H1 (cell line): ENCODE results near the gene CHST11. TPM values are rescaled to one million over a fixed set of nuclear protein-coding genes. Genes with fewer than 3 reads are reported as not detected.

ENCODE experiments used
- CTCF ChIA-PET: fragments of 300-600 bp; sonication (Branson Sonifier 250); formaldehyde crosslinking; loops from one replicate; lab custom pipeline; 2021; ENCODE audit not compliant: partially characterized antibody; lab: Charles Lee
- POLR2A ChIA-PET: fragments of 300-600 bp; sonication (Branson Sonifier 250); formaldehyde crosslinking; loops from one replicate; lab custom pipeline; 2021; ENCODE audit warnings: inconsistent platforms; ENCODE audit not compliant: partially characterized antibody; lab: Charles Lee
- DNase-seq, 2 experiments: peaks; one replicate each; pipeline versions ENCODE4 v3.0.0 to v3.0.0-alpha.2; 2010 to 2022; ENCODE audit warnings: low spot score in 2 of 2, low read depth in 1 of 2, mixed read lengths in 1 of 2
- FAIRE-seq: peaks from 2 replicates; lab custom pipeline; 2011; peaks lifted over from hg19 to GRCh38; lab: Jason Lieb, UNC
- H2AFZ ChIP-seq: 2 replicates; pipeline ENCODE4 v1.8.1; 2012; ENCODE audit warnings: low read length, inconsistent platforms
- H2AK5ac ChIP-seq: 2 replicates; pipeline ENCODE4 v1.6.1; 2013; ENCODE audit warnings: low read depth, low read length
- H2BK120ac ChIP-seq: replicated peaks from 2 replicates; pipeline ENCODE3; 2013; ENCODE audit warnings: low read depth, low read length, inconsistent platforms
- H2BK12ac ChIP-seq: 2 replicates; pipeline ENCODE4 v1.6.1; 2013; ENCODE audit warnings: low read depth, low read length
- H2BK15ac ChIP-seq: 2 replicates; pipeline ENCODE4 v1.6.1; 2013; ENCODE audit warnings: low read length
- H2BK20ac ChIP-seq: 2 replicates; pipeline ENCODE4 v1.6.1; 2013; ENCODE audit warnings: low read length
- H2BK5ac ChIP-seq: 2 replicates; pipeline ENCODE4 v1.6.1; 2013; ENCODE audit warnings: low read depth, low read length
- H3K14ac ChIP-seq: 2 replicates; pipeline ENCODE4 v1.6.1; 2013; ENCODE audit warnings: inconsistent platforms; ENCODE audit not compliant: insufficient read length
- H3K18ac ChIP-seq: 2 replicates; pipeline ENCODE4 v1.6.1; 2013; ENCODE audit warnings: low read length; ENCODE audit errors: extremely low read depth
- H3K23ac ChIP-seq: 2 replicates; pipeline ENCODE4 v1.6.1; 2013; ENCODE audit warnings: inconsistent platforms; ENCODE audit not compliant: insufficient read length
- H3K23me2 ChIP-seq: 2 replicates; pipeline ENCODE4 v1.6.1; 2013; ENCODE audit warnings: low read depth, low read length
- H3K27ac ChIP-seq: 2 replicates; pipeline ENCODE4 v1.6.1; 2011; ENCODE audit warnings: low read depth, low read length, inconsistent platforms
- H3K27me3 ChIP-seq, 4 experiments: replicated peaks in 1 of 4; 1 replicate in 1 of 4; 2 replicates in 3 of 4; pipeline versions ENCODE4 v1.6.1 to v1.8.1; 2011 to 2013; ENCODE audit warnings: low read length in 3 of 4, mild to moderate bottlenecking in 3 of 4, inconsistent platforms in 2 of 4, mixed read lengths in 2 of 4, moderate library complexity in 1 of 4; ENCODE audit not compliant: control insufficient read depth in 3 of 4, insufficient read depth in 3 of 4; ENCODE audit errors: extremely low read depth in 1 of 4
- H3K36me3 ChIP-seq, 4 experiments: 2 replicates each; pipeline versions ENCODE4 v1.6.1 to v1.8.1; 2011 to 2013; ENCODE audit warnings: mild to moderate bottlenecking in 4 of 4, low read length in 3 of 4, moderate library complexity in 2 of 4, control low read depth in 1 of 4, inconsistent platforms in 1 of 4; ENCODE audit not compliant: insufficient read depth in 4 of 4, control insufficient read depth in 2 of 4
- H3K4ac ChIP-seq: replicated peaks from 2 replicates; pipeline ENCODE3; 2013; ENCODE audit warnings: low read length, low read depth, mixed read lengths, inconsistent platforms; ENCODE audit not compliant: insufficient read length
- H3K4me1 ChIP-seq, 4 experiments: replicated peaks in 1 of 4; 1 replicate in 1 of 4; 2 replicates in 3 of 4; pipeline versions ENCODE4 v1.6.1 to v1.8.1; 2011 to 2013; ENCODE audit warnings: low read length in 3 of 4, inconsistent platforms in 2 of 4, mixed read lengths in 1 of 4; ENCODE audit not compliant: insufficient read depth in 4 of 4, control insufficient read depth in 3 of 4
- H3K4me2 ChIP-seq, 2 experiments: 2 replicates each; pipeline versions ENCODE4 v1.6.1 to v1.8.1; 2011 to 2013; ENCODE audit warnings: low read depth in 2 of 2, low read length in 2 of 2, control low read depth in 1 of 2, inconsistent platforms in 1 of 2, mild to moderate bottlenecking in 1 of 2; ENCODE audit not compliant: insufficient read depth in 1 of 2
- H3K4me3 ChIP-seq, 4 experiments: fragments of 200-600, 300-600 bp in 1 of 4; sonication (generic), shearing (Covaris generic), sonication (Bioruptor Twin) in 1 of 4; 2 replicates each; pipeline versions ENCODE4 v1.5.1 to v1.8.1; 2011 to 2016; ENCODE audit warnings: low read length in 4 of 4, low read depth in 3 of 4, control low read depth in 2 of 4, inconsistent platforms in 2 of 4, mild to moderate bottlenecking in 2 of 4, mixed read lengths in 1 of 4, moderate library complexity in 1 of 4; ENCODE audit not compliant: insufficient read depth in 2 of 4; ENCODE audit errors: extremely low read depth in 1 of 4
- H3K56ac ChIP-seq: replicated peaks from 2 replicates; pipeline ENCODE3; 2013; ENCODE audit warnings: low read depth, mild to moderate bottlenecking, mixed read lengths, low read length, inconsistent platforms; ENCODE audit not compliant: insufficient read length
- H3K79me1 ChIP-seq: 2 replicates; pipeline ENCODE4 v1.6.1; 2013; ENCODE audit warnings: low read depth, low read length, control low read depth
- H3K79me2 ChIP-seq, 2 experiments: 2 replicates each; pipeline versions ENCODE4 v1.6.1 to v1.8.1; 2012 to 2013; ENCODE audit warnings: low read length in 2 of 2, mild to moderate bottlenecking in 2 of 2, inconsistent platforms in 1 of 2; ENCODE audit not compliant: insufficient read depth in 2 of 2, control insufficient read depth in 1 of 2
- H3K9ac ChIP-seq, 4 experiments: replicated peaks in 1 of 4; 1 replicate in 1 of 4; 2 replicates in 3 of 4; pipeline versions ENCODE4 v1.6.1 to v1.8.1; 2011 to 2013; ENCODE audit warnings: low read depth in 3 of 4, low read length in 3 of 4, control low read depth in 2 of 4, mild to moderate bottlenecking in 2 of 4, moderate library complexity in 2 of 4, inconsistent platforms in 1 of 4; ENCODE audit errors: extremely low read depth in 1 of 4
- H3K9me3 ChIP-seq, 2 experiments: 2 replicates each; pipeline versions ENCODE4 v1.6.1 to v1.8.1; 2012 to 2013; ENCODE audit warnings: mild to moderate bottlenecking in 2 of 2, moderate library complexity in 2 of 2, control low read depth in 1 of 2, inconsistent platforms in 1 of 2, low read depth in 1 of 2, low read length in 1 of 2, mixed read lengths in 1 of 2; ENCODE audit not compliant: insufficient read depth in 2 of 2
- H4K20me1 ChIP-seq, 2 experiments: replicated peaks in 1 of 2; 2 replicates each; pipeline versions ENCODE3 to v1.8.1; 2011 to 2013; ENCODE audit warnings: inconsistent platforms in 2 of 2, low read length in 2 of 2, mild to moderate bottlenecking in 1 of 2; ENCODE audit not compliant: insufficient read depth in 2 of 2, control insufficient read depth in 1 of 2
- H4K5ac ChIP-seq: 2 replicates; pipeline ENCODE4 v1.6.1; 2013; ENCODE audit warnings: low read length, low read depth, mixed read lengths, inconsistent platforms; ENCODE audit not compliant: insufficient read length
- H4K8ac ChIP-seq: 2 replicates; pipeline ENCODE4 v1.8.0; 2013; ENCODE audit warnings: mild to moderate bottlenecking, moderate library complexity, low read length, inconsistent platforms; ENCODE audit not compliant: insufficient read depth; ENCODE audit errors: extremely low read depth
- H4K91ac ChIP-seq: replicated peaks from 2 replicates; pipeline ENCODE3; 2013; ENCODE audit warnings: low read length, mixed read lengths, inconsistent platforms; ENCODE audit not compliant: insufficient read length
- EP300 ChIP-seq, 2 experiments: IDR thresholded peaks; 1 replicate in 1 of 2; 2 replicates in 1 of 2; pipeline ENCODE4 v1.6.1; 2011 to 2012; ENCODE audit warnings: low read depth in 2 of 2, low read length in 2 of 2, mild to moderate bottlenecking in 2 of 2, borderline replicate concordance in 1 of 2, inconsistent platforms in 1 of 2, moderate library complexity in 1 of 2
- HDAC6 ChIP-seq: IDR thresholded peaks from one replicate; pipeline ENCODE4 v1.7.1; 2012; ENCODE audit warnings: low read depth, mild to moderate bottlenecking, inconsistent platforms, low read length, moderate library complexity
- MAX ChIP-seq: IDR thresholded peaks from 2 replicates; pipeline ENCODE4 v1.6.1; 2012; ENCODE audit warnings: inconsistent platforms
- WGBS, 2 experiments: shearing (Covaris generic) in 1 of 2; methylation state at CpG; one replicate each; pipeline versions ENCODE4 v1.1.6 to v1.1.7; 2013 to 2015; ENCODE audit warnings: low lambda C conversion rate in 2 of 2, mixed read lengths in 2 of 2, inconsistent platforms in 1 of 2, low coverage in 1 of 2, missing lambda C conversion rate in 1 of 2; ENCODE audit not compliant: insufficient replicate concordance in 2 of 2, insufficient coverage in 1 of 2, insufficient read length in 1 of 2; ENCODE audit errors: extremely low coverage in 1 of 2, missing lambda C conversion rate in 1 of 2; 5-methylcytosine and 5-hydroxymethylcytosine counted together
- polyA plus RNA-seq, 7 experiments: library from polyadenylated mRNA; depleted of rRNA in 3 of 7; stranded (reverse) in 5 of 7; unstranded in 2 of 7; fragments of >200 nt in 5 of 7; fragments of 200-250 nt in 2 of 7; gene quantifications; 1 replicate in 5 of 7; 2 replicates in 1 of 7; 4 replicates in 1 of 7; pipeline versions ENCODE4 v1.2.1 to v1.2.3, GENCODE V29; 2011 to 2013; ENCODE audit warnings: missing spikeins in 2 of 7, mixed read lengths in 2 of 7
- total RNA-seq: library from RNA; stranded (reverse); fragmentation: NEBNext Ultra II Directional; extraction: Animal tissue kit (Norgen Biotek cat#: 25700); gene quantifications from 2 replicates; pipeline ENCODE4 v1.2.1, GENCODE V29; 2021

The CHST11 gene
- total and polyA plus RNA-seq, 2 of the 8 experiments (the other 6 are each of a cell fraction or from before 2014, with no cell fraction given), result 14.4 to 20.8 TPM

GRCh38 chr12:104568935-104569334, 112.2 kb downstream of the CHST11 start:
- ChIA-PET CTCF (interaction anchor here (0.9 to 1.8 kb wide), 6 partner anchors 9 to 187 kb away, joined by 3 to 7 read pairs (median 4); no protein-coding TSS in a partner anchor), POLR2A (interaction anchor here (1.1 kb wide), 1 partner anchor 9 kb away, joined by 3 read pairs; no protein-coding TSS in a partner anchor)
- no peaks in the 10 kb centered on the region; the same call in 1 of the 2 replicates for H3K79me1 ChIP-seq
- no peak overlapping the region for H2BK120ac ChIP-seq
- DNase-seq, result no peak
- H4K20me1 ChIP-seq, result peaks cover 0 to 2% of the 10 kb centered on the region in 2 experiments
- H3K14ac ChIP-seq, result no peak overlapping the region
- H3K4me2 ChIP-seq, result no peak overlapping the region
- no peaks in the 10 kb centered on the region for H3K9me3 ChIP-seq
- H3K9ac ChIP-seq, result no peak overlapping the region
- no peak for FAIRE-seq
- H2AK5ac ChIP-seq, result no peak overlapping the region
- H4K91ac ChIP-seq, result no peak overlapping the region
- H4K5ac ChIP-seq, result no peak overlapping the region
- no peak overlapping the region for H2AFZ ChIP-seq
- H2BK12ac ChIP-seq, result no peak overlapping the region
- H2BK20ac ChIP-seq, result no peak overlapping the region
- no peak overlapping the region for H2BK15ac ChIP-seq
- no peaks in the 10 kb centered on the region for H3K23me2 ChIP-seq
- no peaks in the 10 kb centered on the region for H3K79me2 ChIP-seq
- no peak overlapping the region for H4K8ac ChIP-seq
- H3K36me3 ChIP-seq, result no peaks in the 10 kb centered on the region
- H2BK5ac ChIP-seq, result no peak overlapping the region
- WGBS, 2 experiments, result 90% methylated on average over 4 of the region's 4 CpGs; no CpG with 5 or more reads in 1 of the 2 experiments
- no peak overlapping the region for H3K4ac ChIP-seq
- H3K56ac ChIP-seq, result no peak overlapping the region
- H3K4me3 ChIP-seq, result no peak overlapping the region
- no peak overlapping the region for H3K27ac ChIP-seq
- no peaks in the 10 kb centered on the region for H3K27me3 ChIP-seq
- H3K23ac ChIP-seq, result no peak overlapping the region
- H3K18ac ChIP-seq, result no peak overlapping the region
- no peaks in the 10 kb centered on the region for H3K4me1 ChIP-seq
- TF ChIP-seq MAX (no peak), EP300 (IDR thresholded peaks at IDR 0.05; ENCODE audit: borderline replicate concordance in 1 of 2, low read depth in 2 of 2, low read length in 2 of 2) (no peak), HDAC6 (no peak)
